Right forelimb (tissue), 1 donor: ENCODE measurements around the gene PDE4DIP.
"Not testable (repeated sequence)": the region's sequence is repeated elsewhere in the genome, so short reads cannot be mapped to it uniquely, and the experiment has no call there.

ENCODE experiments used
- DNase-seq: peaks from one replicate; pipeline ENCODE4 v3.0.0-alpha.2; 2018

Gene PDE4DIP

GRCh38 chr1:148844220-148844619, at the start of gene PDE4DIP:
Gene PDE4DIP, plus strand, starts transcription at chr1:148844428. Its CDS starts 347 bp downstream, at chr1:148844775.
- DNase-seq, result not testable (repeated sequence)

- DNase-seq, result not testable (repeated sequence)
These were observed 35.8 kb upstream of the PDE4DIP start for GRCh38 chr1:148808268-148808928.

DNA sequence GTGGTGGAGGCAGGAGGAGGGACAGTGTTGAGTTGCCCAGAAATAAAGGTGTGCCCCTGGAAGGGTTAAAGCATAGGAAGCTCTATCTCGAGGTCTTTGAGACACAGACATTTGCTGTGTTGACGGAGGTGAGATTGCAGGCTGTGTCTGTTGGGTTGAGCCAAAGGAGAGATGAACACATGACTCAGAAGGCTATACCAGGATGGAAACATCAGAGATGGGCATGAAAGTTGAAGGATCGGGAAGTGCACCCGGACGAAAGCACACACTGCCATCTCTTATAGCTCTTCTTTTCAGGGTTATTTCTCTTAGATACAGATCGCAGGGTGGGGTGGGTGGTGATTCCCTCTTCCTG, 35.3 kb upstream of the PDE4DIP start:
- not testable (repeated sequence) for DNase-seq

DNA sequence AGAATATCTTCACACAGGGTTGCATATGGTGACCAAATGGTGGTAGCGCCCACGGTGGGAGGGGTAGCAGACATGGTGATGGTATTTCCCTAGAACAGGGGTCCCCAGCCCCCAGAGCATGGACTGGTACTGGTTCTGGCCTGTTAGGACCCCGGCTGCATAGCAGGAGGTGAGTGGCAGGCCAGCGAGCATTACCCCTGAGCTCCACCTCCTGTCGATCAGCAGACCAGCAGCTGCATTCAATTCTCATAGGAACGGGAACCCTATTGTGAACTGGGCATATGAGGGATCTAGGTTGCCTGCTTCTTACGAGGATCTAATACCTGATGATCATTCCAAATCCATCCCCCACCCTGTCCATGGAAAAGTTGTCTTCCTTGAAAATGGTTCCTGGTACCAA, 22.0 kb upstream of the PDE4DIP start:
- not testable (repeated sequence) for DNase-seq

GRCh38 chr1:148823822-148824221, 20.4 kb upstream of the PDE4DIP start:
- DNase-seq, result not testable (repeated sequence)

DNA sequence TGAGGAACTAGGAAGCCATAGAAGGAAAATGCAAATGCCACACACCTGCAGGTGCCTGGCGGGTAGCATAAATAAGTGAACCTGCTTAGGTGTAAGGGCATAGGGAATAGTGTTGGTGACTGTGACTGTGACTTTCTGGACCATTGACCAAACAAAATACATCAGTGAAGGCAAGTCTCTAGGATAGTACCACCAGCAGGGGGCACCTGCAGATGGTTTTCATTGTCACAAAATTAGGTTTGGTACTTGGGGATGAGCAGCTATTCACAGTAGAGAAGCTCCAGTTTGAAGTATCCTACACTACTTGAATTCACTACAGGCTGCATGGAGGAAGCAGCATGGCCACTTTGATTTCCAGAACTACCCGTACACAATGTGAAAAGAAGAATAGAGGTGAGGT, 19.2 kb upstream of the PDE4DIP start:
- DNase-seq, result not testable (repeated sequence)

DNA sequence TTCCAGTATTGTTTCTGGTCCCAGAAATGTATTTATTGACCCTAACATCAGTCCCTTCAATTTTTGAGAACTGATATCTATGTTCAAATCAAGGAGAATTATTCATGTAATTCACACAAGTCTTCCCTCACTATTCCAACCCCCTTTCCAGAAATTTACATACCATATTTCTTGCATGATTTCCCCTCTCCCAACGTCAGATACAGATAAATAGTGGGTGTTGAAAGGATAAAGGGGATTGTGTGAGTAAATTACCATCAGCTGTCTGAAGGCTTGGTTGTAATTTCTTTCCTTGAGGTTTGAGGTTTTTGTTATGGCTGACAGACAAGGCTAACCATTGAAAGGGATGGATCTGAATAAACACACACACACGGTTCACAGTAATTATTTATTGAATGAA, 15.7 kb upstream of the PDE4DIP start:
- DNase-seq, result not testable (repeated sequence)

DNA sequence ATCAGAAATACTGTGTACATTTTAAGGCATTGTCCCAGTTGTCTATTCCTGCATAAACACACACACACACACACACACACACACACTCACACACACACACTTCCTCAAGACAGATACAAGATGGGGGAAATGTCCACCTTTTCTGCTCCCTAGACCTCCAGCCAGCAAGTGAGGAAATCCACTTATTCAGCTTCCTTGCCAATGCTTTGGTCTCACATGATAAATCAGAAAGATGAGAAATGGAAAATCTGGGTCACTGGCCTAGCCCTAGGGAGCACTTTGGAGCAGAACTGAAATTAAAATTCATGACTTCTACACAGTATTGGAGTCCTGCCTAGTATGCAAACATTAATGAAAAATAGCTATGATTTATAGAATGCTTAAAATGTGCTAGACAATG, 15.3 kb upstream of the PDE4DIP start:
- not testable (repeated sequence) for DNase-seq

DNA sequence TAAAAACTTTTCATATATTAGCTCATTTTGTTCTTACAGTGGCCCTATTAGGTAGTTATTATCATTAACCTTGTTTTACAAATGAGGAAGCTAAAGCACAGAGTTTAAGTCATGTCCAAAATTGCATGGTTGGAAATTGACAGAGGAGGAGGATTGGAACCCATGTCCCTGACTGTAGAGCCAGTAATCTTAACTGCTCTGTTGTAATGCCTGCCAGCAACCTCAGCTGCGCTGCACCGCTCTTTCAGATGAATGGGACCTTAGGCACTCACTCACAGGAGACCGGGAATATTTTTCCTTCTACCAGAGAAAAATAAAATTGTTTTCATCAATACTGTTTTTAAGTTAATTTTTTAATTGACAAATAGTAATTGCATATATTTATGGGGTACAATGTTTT, 14.9 kb upstream of the PDE4DIP start:
- DNase-seq, result not testable (repeated sequence)

- not testable (repeated sequence) for DNase-seq
These were observed 3.0 kb upstream of the PDE4DIP start for GRCh38 chr1:148841262-148841661.

DNA sequence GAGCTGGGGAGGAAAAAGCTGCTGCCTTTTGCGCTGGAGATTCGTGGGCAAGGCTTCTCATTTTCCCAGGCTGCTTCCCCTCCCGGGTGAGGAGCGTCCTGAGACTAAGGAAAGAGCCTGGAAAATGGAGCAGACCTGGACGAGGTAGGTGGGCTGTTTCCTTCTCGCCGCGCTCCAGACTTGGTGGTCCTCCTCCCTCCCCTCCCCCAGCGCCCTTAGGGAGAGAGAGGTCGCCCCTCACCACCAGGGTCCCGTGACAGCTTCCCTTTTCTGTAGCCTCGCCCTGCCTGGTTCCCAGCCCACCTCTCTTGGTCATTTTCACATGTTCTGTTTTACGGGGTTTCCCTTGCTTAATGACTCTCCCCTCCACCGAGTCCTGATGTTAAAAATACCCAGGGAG, 423 bp downstream of the PDE4DIP start:
- DNase-seq, result not testable (repeated sequence)

DNA sequence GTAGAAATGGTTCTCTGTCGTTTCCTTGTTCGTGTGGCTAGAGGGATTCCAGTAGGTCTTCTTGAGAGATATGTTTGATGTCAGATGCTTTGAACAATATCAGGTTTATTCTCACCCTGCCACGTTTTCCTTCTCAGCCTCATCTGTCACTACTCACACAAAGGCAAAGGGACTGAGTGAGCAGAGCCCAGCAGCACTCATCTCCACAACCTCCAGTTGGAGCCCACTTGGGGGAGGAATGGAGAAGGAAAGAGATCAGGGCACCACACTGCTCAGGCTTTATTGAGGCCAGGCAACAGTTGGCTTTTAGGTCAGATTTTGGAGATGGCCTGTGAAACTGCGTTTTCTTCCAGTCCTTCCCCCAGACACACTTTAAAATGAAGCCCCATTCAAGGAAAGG, 840 bp downstream of the PDE4DIP start:
- not testable (repeated sequence) for DNase-seq

DNA sequence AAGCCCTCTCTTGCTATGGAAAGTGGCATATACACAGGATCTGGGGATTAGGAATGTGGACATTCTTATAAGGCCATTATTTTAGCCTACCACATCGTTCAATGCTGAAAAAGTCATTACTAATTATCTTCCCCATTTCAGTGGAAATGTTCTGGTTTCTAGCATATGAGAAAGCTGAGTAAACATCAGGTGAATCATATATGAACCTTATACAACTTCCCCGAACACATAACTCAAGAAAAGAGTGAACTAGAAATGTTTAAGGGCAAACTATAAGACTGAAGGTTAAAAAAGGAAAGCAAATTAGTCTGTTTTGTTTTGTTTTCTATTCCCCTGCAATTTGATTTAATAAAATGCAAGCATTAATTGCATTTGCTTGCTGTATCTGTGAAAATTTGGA, 6.1 kb downstream of the PDE4DIP start:
- not testable (repeated sequence) for DNase-seq

- DNase-seq, result not testable (repeated sequence)
These were observed 6.6 kb downstream of the PDE4DIP start for GRCh38 chr1:148850840-148851239.

DNA sequence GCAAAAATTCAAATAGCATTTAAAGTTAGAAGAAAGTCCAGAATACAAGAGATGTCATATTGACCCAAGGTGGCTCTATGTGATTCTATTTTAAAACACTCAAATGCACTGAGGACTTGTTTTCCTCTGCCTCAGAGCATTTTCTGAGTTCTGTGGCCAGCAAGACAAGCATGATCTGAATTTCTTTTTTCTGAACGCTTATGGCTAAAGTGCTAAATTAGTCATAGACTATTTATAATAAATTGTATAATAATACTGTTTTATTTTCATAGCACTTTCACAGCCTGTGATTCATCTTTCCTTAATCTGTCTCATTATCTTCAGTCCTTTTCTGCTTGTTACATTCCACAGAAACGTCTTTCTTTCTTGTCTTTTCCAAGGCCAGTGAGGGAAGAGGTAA, 7.5 kb downstream of the PDE4DIP start:
- not testable (repeated sequence) for DNase-seq

GRCh38 chr1:148853363-148853762, 9.1 kb downstream of the PDE4DIP start:
- DNase-seq, result not testable (repeated sequence)

- not testable (repeated sequence) for DNase-seq
These were observed 9.8 kb downstream of the PDE4DIP start for GRCh38 chr1:148854063-148854462.

- DNase-seq, result not testable (repeated sequence)
These were observed 11.1 kb downstream of the PDE4DIP start for GRCh38 chr1:148855367-148855766.

GRCh38 chr1:148860049-148860448, 15.8 kb downstream of the PDE4DIP start:
- DNase-seq, result not testable (repeated sequence)

- DNase-seq, result not testable (repeated sequence)
These were observed 16.5 kb downstream of the PDE4DIP start for GRCh38 chr1:148860579-148861259.

DNA sequence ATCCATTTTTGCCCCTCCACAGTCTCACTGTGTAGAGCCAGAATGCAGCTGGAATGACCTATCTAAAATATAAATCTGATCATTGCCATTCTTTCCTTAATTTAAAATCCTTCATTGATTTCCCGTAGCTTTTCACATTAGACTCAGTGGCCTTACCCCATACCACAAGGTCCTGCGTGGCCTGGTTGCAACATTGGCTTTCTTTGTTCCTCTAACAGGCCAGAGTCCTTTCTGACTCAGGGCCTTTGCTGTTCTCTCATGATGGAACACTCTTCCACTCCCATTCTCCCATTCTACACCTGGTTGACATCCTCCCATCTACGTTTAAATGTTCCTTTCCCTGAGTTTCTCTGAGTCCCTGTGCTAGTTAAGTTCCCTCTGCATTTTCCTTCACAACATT, 18.4 kb downstream of the PDE4DIP start:
- DNase-seq, result not testable (repeated sequence)

DNA sequence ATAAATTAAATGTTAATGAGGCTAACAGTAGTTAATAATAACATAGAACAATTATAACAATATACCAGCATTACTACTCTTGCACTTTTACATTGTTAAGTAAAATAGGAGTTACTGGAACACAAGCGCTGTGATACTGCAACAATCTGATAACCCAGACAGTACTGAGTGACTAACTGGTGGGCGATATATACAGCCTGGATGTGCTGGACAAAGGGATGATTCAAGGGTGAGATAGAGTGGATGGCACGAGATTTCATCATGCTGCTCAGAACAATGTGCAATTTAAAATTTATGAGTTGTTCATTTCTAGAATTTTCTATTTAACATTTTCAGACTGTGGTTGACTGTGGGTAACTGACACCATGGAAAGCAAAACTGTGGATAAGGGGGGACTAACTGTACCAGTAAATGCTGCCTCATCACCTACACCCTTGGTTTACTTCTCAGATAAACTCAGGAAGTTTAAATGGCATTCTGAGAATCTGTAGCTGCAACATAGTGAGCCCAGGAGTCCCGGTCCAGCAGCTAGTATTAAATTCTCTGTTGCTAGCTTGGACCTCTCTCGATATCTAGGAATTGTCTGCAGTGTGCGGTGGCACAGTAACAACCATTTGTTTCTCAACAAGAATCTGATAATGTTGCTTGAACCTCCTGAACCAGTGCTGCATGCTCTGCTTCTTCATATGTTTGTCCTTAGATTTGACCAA, 24.9 kb downstream of the PDE4DIP start:
- DNase-seq, result not testable (repeated sequence)

GRCh38 chr1:148869634-148869961, 25.4 kb downstream of the PDE4DIP start:
- not testable (repeated sequence) for DNase-seq
